HG03575 (cell line): ENCODE measurements around the gene TLR2.
"Not testable (repeated sequence)": the region's sequence is repeated elsewhere in the genome, so short reads cannot be mapped to it uniquely, and the experiment has no call there.

ENCODE experiments used
- ATAC-seq: cut with Tn5 transposase; IDR thresholded peaks from one replicate; pipeline ENCODE4 v1.9.1; 2021; ENCODE audit not compliant: unreplicated experiment, insufficient number of reproducible peaks, low FRiP score; ENCODE audit errors: extremely low read depth

The TLR2 gene

GRCh38 chr4:153655928-153656327 lies 28.2 kb upstream of the TLR2 start:
- no peak for ATAC-seq

GRCh38 chr4:153661215-153661822 lies 22.8 kb upstream of the TLR2 start:
- ATAC-seq, result no peak

- ATAC-seq, result no peak
Observed at GRCh38 chr4:153661908-153662307, 22.2 kb upstream of the TLR2 start.

- ATAC-seq, result no peak
Observed at GRCh38 chr4:153663667-153664066, 20.4 kb upstream of the TLR2 start.

GRCh38 chr4:153666505-153666904 lies 17.6 kb upstream of the TLR2 start:
- ATAC-seq, result not testable (repeated sequence)

GRCh38 chr4:153668647-153669046 lies 15.4 kb upstream of the TLR2 start:
- ATAC-seq, result no peak

GRCh38 chr4:153669838-153670237 lies 14.2 kb upstream of the TLR2 start:
- ATAC-seq, result no peak

- no peak for ATAC-seq
Observed at GRCh38 chr4:153676486-153676885, 7.6 kb upstream of the TLR2 start.

- ATAC-seq, result no peak
Observed at GRCh38 chr4:153676984-153677383, 7.1 kb upstream of the TLR2 start.

- ATAC-seq, result no peak
Observed at GRCh38 chr4:153679486-153679885, 4.6 kb upstream of the TLR2 start.

- no peak for ATAC-seq
Observed at GRCh38 chr4:153683763-153684181, 308 bp upstream of the TLR2 start.

GRCh38 chr4:153684971-153685371 lies 891 bp downstream of the TLR2 start:
- ATAC-seq, result no peak

- no peak for ATAC-seq
Observed at GRCh38 chr4:153704522-153704921, 20.4 kb downstream of the TLR2 start.

GRCh38 chr4:153705743-153706468 lies 21.8 kb downstream of the TLR2 start:
- peak; percentile 78 for ATAC-seq

- ATAC-seq, result no peak
Observed at GRCh38 chr4:153706519-153706918, 22.4 kb downstream of the TLR2 start.

- no peak for ATAC-seq
Observed at GRCh38 chr4:153710681-153711080, 26.6 kb downstream of the TLR2 start.

- ATAC-seq, result no peak
Observed at GRCh38 chr4:153713866-153714646, 30.0 kb downstream of the TLR2 start.

GRCh38 chr4:153722036-153722435 lies 38.0 kb downstream of the TLR2 start:
- no peak for ATAC-seq

- ATAC-seq, result no peak
Observed at GRCh38 chr4:153724606-153725005, 40.5 kb downstream of the TLR2 start.
